HTR-8/SVneo (cell line): Measurements from ENCODE around the gene MB.

Source experiments
- DNase-seq: peaks from one replicate; pipeline ENCODE4 v3.0.0; 2011; ENCODE audit warnings: low spot score, mixed read lengths; ENCODE audit not compliant: insufficient read length
- FAIRE-seq: peaks from 2 replicates; lab custom pipeline; 2011; peaks lifted over from hg19 to GRCh38; lab: Jason Lieb, UNC

MB gene

DNA sequence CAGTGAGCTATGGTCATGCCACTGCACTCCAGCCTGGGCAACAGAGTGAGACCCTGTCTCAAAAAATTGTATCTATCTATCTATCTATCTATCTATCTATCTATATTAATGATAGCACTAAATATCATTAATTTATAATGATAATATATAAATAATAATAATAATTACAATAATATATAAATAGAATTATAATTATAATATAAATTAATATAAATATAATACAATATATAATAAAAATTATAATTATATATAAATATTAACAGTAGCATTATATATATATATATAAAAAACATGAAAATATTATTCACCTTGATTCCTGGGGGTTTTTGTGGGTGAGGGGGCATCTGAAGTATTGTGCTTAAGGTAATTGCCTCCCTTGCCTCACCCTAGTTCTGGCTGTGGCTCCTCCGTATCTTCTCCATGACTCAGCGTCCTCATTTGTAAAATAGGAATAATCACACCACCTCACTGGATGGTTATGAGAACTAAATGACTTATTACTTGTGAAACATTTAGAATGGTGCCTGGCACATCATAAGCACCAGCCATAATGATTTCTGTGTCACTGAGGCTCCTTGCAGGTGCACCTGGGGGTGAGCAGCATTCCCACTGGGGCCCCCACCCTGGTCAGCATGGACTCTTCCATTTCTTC is 57.6 kb downstream of the MB start:
- FAIRE-seq = no peak
- DNase-seq = no peak

DNA sequence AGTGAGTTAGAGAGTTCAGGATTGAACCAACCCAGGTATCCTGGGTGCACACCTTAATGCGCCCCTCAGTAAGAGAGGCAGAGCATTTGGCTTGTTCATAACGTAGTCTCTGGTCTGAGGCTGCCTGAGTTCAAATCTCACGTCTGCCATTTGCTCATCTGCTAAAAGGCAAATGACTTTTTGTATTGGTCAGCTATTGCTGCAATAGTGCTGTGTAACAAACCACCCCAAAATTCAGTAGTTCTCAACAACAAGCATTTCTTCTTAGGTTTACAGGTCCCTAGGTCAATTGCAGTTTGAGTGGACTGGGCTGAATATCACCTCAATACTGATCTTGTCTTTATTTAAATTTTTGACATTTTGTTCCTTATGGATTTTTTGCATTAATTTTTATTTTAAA is 58.4 kb downstream of the MB start:
- FAIRE-seq (no peak), DNase-seq (no peak)

DNA sequence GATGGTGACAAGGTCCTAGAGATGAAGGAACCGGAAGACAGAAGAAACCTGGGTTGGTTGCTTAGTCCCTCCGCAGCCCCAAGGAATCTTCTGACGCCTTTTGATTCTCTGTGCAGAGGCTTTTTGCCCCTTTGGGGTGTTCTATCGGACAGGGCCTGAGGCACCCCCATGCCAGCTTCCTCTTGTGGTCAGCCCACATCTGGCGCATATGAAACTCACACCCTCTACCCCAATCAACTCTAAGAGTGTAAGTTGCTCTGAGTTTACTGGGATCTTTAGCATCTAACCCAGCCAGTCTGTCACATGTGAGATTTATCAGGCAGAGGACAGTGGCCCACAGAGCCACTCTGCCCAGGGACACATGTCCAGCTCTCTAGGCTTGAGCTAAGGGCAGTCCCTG is 59.1 kb downstream of the MB start:
- FAIRE-seq (no peak), DNase-seq (no peak)
